HG02571 (cell line): ENCODE results near the gene PCGF5.
"Not testable (repeated sequence)": the region's sequence is repeated elsewhere in the genome, so short reads cannot be mapped to it uniquely, and the experiment has no call there.

Experiments used
- ATAC-seq: cut with Tn5 transposase; IDR thresholded peaks from one replicate; pipeline ENCODE4 v1.9.1; 2021; ENCODE audit warnings: mild to moderate bottlenecking, moderate library complexity; ENCODE audit not compliant: unreplicated experiment

The PCGF5 gene

GRCh38 chr10:91319336-91319735, 98.9 kb downstream of the PCGF5 start:
- no peak for ATAC-seq

GRCh38 chr10:91323293-91323905, 102.9 kb downstream of the PCGF5 start:
- not testable (repeated sequence) for ATAC-seq

- no peak for ATAC-seq
These were observed 108.0 kb downstream of the PCGF5 start for GRCh38 chr10:91328320-91328984.
